Mesodermal cell (in vitro differentiated cells): Measurements from ENCODE around the gene APBA3.

Source experiments
- H3K27ac ChIP-seq: 2 replicates; pipeline ENCODE4 v1.7.0; 2013; ENCODE audit warnings: mild to moderate bottlenecking, low read depth, low read length, moderate library complexity; ENCODE audit not compliant: severe bottlenecking
- H3K36me3 ChIP-seq: 2 replicates; pipeline ENCODE4 v1.7.1; 2013; ENCODE audit warnings: mild to moderate bottlenecking, low read length, moderate library complexity; ENCODE audit not compliant: control insufficient read depth, insufficient read depth
- H3K4me1 ChIP-seq: one replicate; pipeline ENCODE4 v1.7.1; 2013; ENCODE audit warnings: mild to moderate bottlenecking, low read length; ENCODE audit not compliant: insufficient read depth, control insufficient read depth, poor library complexity, severe bottlenecking
- H3K4me3 ChIP-seq: 2 replicates; pipeline ENCODE4 v1.7.0; 2013; ENCODE audit warnings: low read length, control low read depth, mild to moderate bottlenecking; ENCODE audit not compliant: insufficient read depth, poor library complexity, severe bottlenecking; ENCODE audit errors: extremely low read depth
- H3K9me3 ChIP-seq: 2 replicates; pipeline ENCODE4 v1.7.1; 2013; ENCODE audit warnings: mild to moderate bottlenecking, low read length, moderate library complexity; ENCODE audit not compliant: control insufficient read depth
- WGBS, 2 experiments: methylation state at CpG; one replicate each; pipeline ENCODE4 v1.1.5; 2013; ENCODE audit warnings: missing lambda C conversion rate in 2 of 2; ENCODE audit not compliant: insufficient coverage in 2 of 2; 5-methylcytosine and 5-hydroxymethylcytosine counted together

Gene APBA3

DNA sequence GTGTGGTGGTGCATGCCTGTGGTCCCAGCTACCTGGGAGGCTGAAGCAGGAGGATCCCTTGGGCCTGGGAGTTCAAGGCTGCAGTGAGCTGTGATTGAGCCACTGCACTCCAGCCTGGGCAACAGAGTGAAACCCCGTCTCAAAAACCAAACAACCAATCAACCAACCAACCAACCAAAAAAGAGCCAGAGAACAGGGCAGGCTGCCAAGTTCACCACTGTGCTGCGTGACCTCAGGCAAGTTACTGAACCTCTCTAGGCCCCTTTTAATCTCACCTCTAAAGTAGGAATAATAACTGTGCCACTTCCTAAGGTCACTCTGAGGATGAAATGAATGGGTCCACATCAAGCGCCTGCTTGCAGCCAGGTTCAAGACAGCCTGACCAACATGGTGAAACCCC is 36.4 kb downstream of the APBA3 start:
- Histone ChIP-seq H3K36me3 (no peaks in the 10 kb centered on the region), H3K4me3 (no peak overlapping the region), H3K4me1 (peaks cover 6% of the 10 kb centered on the region), H3K27ac (no peak overlapping the region), H3K9me3 (no peaks in the 10 kb centered on the region)
- 83% methylated on average over 1 of the region's 3 CpGs; no CpG with 5 or more reads in 1 of the 2 experiments for WGBS, 2 experiments

DNA sequence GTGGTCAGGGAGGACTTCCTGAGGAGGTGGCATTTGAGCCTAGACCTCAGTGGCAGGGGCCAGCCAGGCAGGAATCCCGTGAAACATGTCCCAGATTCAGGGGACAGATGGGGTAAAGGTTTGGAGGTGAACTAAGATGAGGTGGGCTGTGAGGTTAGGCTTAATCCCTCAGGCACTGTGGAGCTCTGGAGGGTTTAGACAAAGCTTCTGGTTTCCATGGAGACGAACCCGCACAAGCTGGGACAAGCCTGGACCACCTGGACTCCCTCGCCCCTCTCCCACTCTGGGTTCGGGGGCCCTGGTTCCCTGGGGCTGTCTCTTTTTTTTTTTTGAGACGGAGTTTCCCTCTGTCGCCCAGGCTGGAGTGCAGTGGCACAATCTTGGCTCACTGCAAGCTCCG is 37.6 kb downstream of the APBA3 start:
- no peaks in the 10 kb centered on the region for H3K36me3 ChIP-seq
- H3K4me3 ChIP-seq = no peak overlapping the region
- 57 to 69% methylated on average over 4 to 8 of the region's 8 CpGs for WGBS, 2 experiments
- no peaks in the 10 kb centered on the region for H3K9me3 ChIP-seq
- H3K4me1 ChIP-seq = peaks cover 6% of the 10 kb centered on the region
- no peak overlapping the region for H3K27ac ChIP-seq

DNA sequence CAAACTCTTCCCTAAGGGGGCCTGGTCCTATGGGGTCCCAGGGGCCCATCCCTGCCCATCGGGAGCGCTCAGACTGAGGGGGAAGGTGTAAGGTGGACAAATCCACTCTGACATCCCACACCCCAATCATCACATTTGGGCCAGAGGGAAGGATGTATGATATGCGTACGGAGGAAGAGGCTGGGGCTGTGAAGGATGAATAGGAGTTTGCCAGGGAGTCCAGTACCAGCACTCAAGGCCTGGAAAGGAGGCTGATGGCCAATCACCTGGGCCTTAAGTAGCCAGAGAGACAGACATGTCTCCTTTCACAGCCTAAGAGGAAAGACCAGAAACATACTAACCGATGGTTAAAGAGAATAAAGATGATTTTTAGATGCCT is 38.4 kb downstream of the APBA3 start:
- Histone ChIP-seq H3K36me3 (no peaks in the 10 kb centered on the region), H3K4me3 (no peak overlapping the region), H3K4me1 (peaks cover 2% of the 10 kb centered on the region), H3K9me3 (no peaks in the 10 kb centered on the region), H3K27ac (no peak overlapping the region)
- WGBS, 2 experiments = 70 to 100% methylated on average over 1 to 2 of the region's 5 CpGs

DNA sequence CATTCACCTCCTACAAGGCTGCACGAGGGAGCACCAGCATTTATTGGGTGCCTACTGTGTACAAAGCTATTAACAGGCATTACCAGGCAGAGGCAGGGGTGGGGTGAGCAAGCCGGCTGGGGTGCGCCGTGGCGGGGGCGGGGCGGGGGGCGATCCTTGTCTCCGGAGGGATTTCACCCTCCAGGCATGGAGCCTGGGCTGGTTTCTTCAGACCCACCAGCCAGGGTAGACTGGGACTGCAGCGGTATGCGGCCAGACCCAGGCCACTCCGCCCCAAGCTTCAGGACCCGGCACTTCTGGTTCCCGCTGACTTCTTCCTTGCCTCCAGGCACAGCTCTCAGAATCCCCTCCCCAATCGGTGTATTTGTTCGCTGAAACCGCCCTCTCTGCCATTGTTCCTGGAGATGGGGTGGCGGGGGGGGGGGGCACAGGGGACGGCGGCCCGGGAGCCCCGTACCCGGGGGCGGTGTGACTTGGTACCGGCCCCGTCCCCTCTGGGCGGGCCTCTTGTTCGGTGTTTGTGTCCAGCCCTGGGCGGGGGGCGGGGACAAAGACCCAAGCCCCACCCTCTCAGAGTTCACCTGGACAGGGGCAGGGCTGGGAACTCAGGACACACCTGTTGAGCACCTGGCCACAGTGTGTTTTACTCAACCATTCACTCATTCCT is 38.9 kb downstream of the APBA3 start:
- no peaks in the 10 kb centered on the region for H3K9me3 ChIP-seq
- no peaks in the 10 kb centered on the region for H3K36me3 ChIP-seq
- H3K27ac ChIP-seq = no peak overlapping the region
- peak overlapping the region; percentile 18 for H3K4me3 ChIP-seq
- no peaks in the 10 kb centered on the region for H3K4me1 ChIP-seq
- 3 to 5% methylated on average over 9 to 16 of the region's 30 CpGs for WGBS, 2 experiments

DNA sequence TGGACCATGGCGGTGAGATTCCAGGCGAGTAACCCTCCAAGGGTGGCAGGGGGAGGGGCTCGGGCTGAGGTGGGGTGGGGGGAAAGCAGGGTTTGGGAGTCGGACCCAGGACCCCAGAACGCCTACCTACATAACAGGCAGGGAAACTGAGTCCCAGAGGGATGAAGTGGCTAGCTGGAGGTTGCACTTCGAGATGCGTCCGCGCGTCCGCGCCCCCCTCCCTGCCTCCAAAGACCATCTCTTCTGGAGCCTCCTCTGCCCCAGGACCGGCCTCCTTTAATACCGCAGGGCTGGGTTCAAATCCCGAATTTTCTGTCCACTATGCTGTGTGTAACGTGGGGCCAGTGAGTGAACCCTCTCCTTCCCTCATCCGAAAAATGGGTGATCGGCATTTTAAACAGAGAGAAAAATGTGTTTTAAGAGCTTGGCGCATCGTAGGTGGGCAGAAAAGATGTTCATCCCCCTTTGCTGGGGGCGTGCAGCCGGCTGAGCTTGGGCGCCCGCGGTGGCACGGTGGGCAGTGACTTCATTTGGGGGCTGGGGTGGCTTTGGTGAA is 39.5 kb downstream of the APBA3 start:
- no peaks in the 10 kb centered on the region for H3K9me3 ChIP-seq
- no peaks in the 10 kb centered on the region for H3K36me3 ChIP-seq
- peak overlapping the region; percentile 18 for H3K4me3 ChIP-seq
- no peaks in the 10 kb centered on the region for H3K4me1 ChIP-seq
- WGBS, 2 experiments = 2 to 4% methylated on average over 14 to 21 of the region's 26 CpGs
- no peak overlapping the region for H3K27ac ChIP-seq

DNA sequence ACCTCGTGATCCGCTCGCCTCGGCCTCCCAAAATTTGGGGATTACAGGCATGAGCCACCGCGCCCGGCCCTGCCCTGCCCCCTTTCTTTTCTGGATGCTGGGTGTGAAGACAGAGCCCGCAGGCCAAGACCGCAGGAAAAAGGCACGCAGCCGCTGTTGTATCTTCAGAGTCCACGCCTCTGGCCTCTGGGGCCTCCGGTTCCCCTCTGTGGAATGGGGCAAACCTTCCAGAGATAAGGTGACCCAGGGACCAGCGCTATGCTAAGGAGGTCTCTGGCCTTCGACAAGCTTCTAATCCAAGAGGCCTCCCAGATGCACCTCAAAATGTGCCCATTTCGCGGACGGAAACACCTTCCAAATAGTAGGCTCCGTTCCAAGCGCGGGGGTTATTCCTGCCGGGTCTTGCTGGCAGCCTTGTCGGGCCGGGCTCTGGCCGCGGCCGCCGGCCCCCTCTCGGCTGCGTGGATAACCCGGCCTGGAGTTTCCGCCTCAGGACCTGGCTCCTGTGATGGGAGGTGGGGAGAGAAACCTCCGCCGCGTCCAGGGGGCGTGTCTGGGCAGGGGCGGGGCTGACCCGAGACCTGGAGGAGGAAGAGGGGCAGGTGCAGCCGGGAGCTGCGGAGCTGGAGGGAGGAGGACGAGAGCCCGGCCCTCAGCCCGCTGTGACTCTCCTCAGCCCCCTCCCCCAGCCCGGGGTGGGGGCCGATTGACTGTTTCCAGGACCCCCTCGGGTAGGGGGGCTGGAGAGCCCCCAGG is 40.2 kb downstream of the APBA3 start:
- 35 to 37% methylated on average over 31 to 35 of the region's 46 CpGs for WGBS, 2 experiments
- Histone ChIP-seq H3K4me1 (no peaks in the 10 kb centered on the region), H3K4me3 (peak overlapping the region; percentile 18), H3K27ac (no peak overlapping the region), H3K36me3 (no peaks in the 10 kb centered on the region), H3K9me3 (no peaks in the 10 kb centered on the region)

DNA sequence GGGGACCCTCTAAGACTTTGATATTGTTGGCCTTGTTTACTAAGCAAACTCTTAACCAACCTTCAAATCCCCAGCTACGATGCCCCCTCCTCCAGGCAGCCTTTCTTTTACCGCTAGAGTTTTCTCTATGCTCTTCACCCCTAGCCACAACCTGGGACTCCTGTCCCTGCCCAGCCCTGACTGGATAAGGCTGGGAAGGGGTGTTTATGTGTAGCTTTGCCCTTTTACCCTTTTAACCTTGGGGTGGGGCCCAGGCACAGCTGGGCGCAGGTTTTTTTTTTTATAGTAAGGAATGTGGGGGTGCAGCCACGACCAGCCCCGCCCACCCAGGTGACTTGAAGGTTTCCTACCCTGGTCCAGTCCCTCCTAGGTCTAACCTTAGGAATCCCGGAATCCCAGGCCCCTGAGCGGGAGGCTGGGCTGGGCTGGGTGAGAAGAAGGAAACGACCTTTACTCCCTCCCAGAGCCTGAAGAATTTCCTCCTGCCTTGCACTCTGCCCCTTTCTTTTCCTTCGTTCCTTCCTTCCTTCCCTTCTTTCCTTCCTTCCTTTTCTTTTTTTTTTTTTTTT is 41.1 kb downstream of the APBA3 start:
- WGBS, 2 experiments = 29 to 40% methylated on average over 1 of the region's 9 CpGs
- Histone ChIP-seq H3K27ac (no peak overlapping the region), H3K9me3 (no peaks in the 10 kb centered on the region), H3K4me3 (no peak overlapping the region), H3K4me1 (no peaks in the 10 kb centered on the region), H3K36me3 (no peaks in the 10 kb centered on the region)

DNA sequence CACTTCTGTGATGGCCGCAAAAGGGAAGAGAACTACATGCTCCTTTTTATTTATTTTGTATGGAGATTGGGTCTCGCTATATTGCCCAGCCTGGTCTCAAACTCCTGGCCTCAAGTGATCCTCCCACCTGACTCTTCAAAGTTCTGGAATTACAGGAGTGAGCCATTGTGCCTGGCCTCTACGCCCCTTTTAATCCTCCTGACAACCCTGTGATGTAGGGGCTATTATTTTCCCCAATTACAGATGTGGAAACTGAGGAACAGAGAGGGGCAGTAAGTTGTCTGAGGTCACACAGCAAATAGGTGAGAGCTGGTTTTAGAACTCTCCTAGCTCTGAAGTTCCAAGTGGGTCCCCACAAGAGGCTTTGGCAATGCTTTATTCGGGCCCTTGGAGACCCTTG is 41.6 kb downstream of the APBA3 start:
- no peak overlapping the region for H3K27ac ChIP-seq
- H3K4me1 ChIP-seq = no peaks in the 10 kb centered on the region
- WGBS, 2 experiments = 80 to 81% methylated on average over 1 to 3 of the region's 4 CpGs

DNA sequence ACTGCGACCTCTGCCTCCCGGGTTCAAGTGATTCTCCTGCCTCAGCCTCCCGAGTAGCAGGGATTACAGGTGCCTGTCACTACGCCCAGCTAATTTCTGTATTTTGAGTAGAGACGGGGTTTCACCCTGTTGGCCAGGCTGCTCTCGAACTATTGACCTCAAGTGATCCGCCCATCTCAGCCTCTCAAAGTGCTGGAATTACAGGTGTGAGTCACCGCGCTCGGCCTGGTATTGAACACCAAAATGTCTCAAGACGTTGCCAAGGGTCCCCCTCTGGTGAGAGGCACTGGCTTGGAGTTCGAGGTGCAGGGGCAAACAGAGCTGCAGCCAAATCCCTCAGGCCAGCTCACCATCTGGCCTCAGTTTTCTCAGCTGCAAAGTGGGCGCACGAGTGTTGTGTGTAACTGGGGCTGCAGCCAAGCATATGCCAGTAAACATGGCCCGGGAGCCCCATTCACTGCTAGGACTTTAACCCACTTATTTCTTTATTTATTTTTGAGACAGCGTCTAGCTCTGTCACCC is 45.3 kb downstream of the APBA3 start:
- H3K9me3 ChIP-seq = no peaks in the 10 kb centered on the region
- H3K4me3 ChIP-seq = no peak overlapping the region
- WGBS, 2 experiments = 87 to 94% methylated on average over 15 to 16 of the region's 16 CpGs
- H3K27ac ChIP-seq = no peak overlapping the region
- no peaks in the 10 kb centered on the region for H3K4me1 ChIP-seq
- H3K36me3 ChIP-seq = no peaks in the 10 kb centered on the region

More for the DNA sequence above, 41.6 kb downstream of the APBA3 start:
- Histone ChIP-seq H3K36me3 (no peaks in the 10 kb centered on the region), H3K4me3 (no peak overlapping the region), H3K9me3 (no peaks in the 10 kb centered on the region)

DNA sequence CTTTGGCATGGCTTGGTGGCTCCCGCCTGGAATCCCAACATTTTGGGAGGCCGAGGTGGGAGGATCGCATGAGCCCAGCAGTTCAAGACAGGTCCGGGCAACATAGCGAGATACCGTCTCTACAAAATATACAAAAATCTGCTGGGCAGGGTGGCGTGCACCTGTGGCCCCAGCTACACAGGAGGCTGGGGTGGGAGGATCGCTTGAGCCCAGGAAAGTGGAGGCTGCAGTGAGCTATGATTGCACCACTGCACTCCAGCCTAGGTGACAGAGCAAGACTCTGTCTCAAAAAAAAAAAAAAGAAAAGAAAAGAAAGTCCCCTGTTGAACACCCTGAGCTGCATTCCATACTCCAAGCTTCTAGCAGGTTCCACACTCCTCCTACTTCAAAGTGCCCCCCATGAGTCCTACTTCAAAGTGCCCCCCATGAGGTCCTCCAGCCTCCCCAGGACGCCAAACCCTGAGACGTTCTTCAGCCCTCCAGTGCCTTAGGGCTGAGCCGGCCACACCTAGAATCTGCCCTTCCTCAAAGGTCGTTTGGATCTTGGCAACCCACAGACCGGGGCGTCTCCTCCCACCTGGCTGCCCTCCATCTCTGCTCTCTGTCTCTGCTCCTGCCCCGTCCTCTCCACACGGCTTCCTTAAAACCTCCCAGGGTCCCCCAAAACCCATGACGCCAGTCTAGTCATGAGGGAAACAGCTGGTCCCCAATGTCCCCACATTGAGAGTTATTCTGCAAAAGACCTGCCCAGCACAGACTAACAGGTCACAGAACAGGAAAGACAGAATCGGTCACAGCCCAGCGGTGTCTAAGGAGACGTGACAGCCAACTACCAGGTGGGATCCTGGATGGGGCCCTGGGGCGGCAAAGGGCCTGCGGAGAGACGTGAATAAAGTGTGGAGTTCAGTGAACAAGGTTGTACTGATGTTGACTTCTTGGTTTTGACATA is 48.6 kb downstream of the APBA3 start:
- H3K27ac ChIP-seq = no peak overlapping the region
- H3K9me3 ChIP-seq = no peaks in the 10 kb centered on the region
- no peaks in the 10 kb centered on the region for H3K4me1 ChIP-seq
- WGBS, 2 experiments = 72 to 78% methylated on average over 19 to 22 of the region's 23 CpGs
- H3K36me3 ChIP-seq = no peaks in the 10 kb centered on the region
- H3K4me3 ChIP-seq = no peak overlapping the region
